Measurements from ENCODE around the gene ANKRD33B.

Gene ANKRD33B

GRCh38 chr5:10648806-10649665 is 85.2 kb downstream of the ANKRD33B start:
- Mint-ChIP-seq H3K4me3 (no peak overlapping the region), H3K4me1 (peaks cover 18% of the 10 kb centered on the region), H3K9me3 (no peaks in the 10 kb centered on the region), H3K36me3 (no peaks in the 10 kb centered on the region), H3K27ac (no peak overlapping the region)
- DNase-seq (ENCODE audit: low spot score in 2 of 2), result no peak
- ATAC-seq, result no peak

- H3K9me3 Mint-ChIP-seq, result no peaks in the 10 kb centered on the region
- peaks cover 10% of the 10 kb centered on the region for H3K4me1 Mint-ChIP-seq
- no peak overlapping the region for H3K4me3 Mint-ChIP-seq
- DNase-seq (ENCODE audit: low spot score in 2 of 2), result no peak
- H3K27ac Mint-ChIP-seq, result no peak overlapping the region
- no peak for ATAC-seq
- H3K36me3 Mint-ChIP-seq, result no peaks in the 10 kb centered on the region
These were observed 86.0 kb downstream of the ANKRD33B start for GRCh38 chr5:10649666-10650380.

GRCh38 chr5:10652151-10652550 is 88.3 kb downstream of the ANKRD33B start:
- no peak for DNase-seq (ENCODE audit: low spot score in 2 of 2)
- ATAC-seq, result no peak
- no peak overlapping the region for H3K27ac Mint-ChIP-seq
- H3K36me3 Mint-ChIP-seq, result no peaks in the 10 kb centered on the region
- H3K9me3 Mint-ChIP-seq, result no peaks in the 10 kb centered on the region
- no peak overlapping the region for H3K4me3 Mint-ChIP-seq
- no peaks in the 10 kb centered on the region for H3K4me1 Mint-ChIP-seq

- Mint-ChIP-seq H3K4me3 (no peak overlapping the region), H3K4me1 (no peaks in the 10 kb centered on the region), H3K36me3 (no peaks in the 10 kb centered on the region), H3K27ac (peak overlapping the region; percentile 11), H3K9me3 (no peaks in the 10 kb centered on the region)
- ATAC-seq, result no peak
- no peak for DNase-seq (ENCODE audit: low spot score in 2 of 2)
These were observed 88.7 kb downstream of the ANKRD33B start for GRCh38 chr5:10652606-10653005.

- no peaks in the 10 kb centered on the region for H3K9me3 Mint-ChIP-seq
- H3K36me3 Mint-ChIP-seq, result no peaks in the 10 kb centered on the region
- DNase-seq (ENCODE audit: low spot score in 2 of 2), result no peak
- no peak overlapping the region for H3K4me3 Mint-ChIP-seq
- no peaks in the 10 kb centered on the region for H3K4me1 Mint-ChIP-seq
- peak overlapping the region; percentile 11 for H3K27ac Mint-ChIP-seq
- ATAC-seq, result no peak
These were observed 89.2 kb downstream of the ANKRD33B start for GRCh38 chr5:10653043-10653442.

GRCh38 chr5:10653751-10654400 is 90.0 kb downstream of the ANKRD33B start:
- Mint-ChIP-seq H3K4me1 (no peaks in the 10 kb centered on the region), H3K27ac (peak overlapping the region; percentile 11), H3K9me3 (no peaks in the 10 kb centered on the region), H3K4me3 (no peak overlapping the region), H3K36me3 (no peaks in the 10 kb centered on the region)
- no peak for ATAC-seq
- no peak for DNase-seq (ENCODE audit: low spot score in 2 of 2)

- no peak overlapping the region for H3K27ac Mint-ChIP-seq
These were observed 90.7 kb downstream of the ANKRD33B start for GRCh38 chr5:10654566-10654965.

GRCh38 chr5:10655161-10655971 is 91.5 kb downstream of the ANKRD33B start:
- Mint-ChIP-seq H3K36me3 (no peaks in the 10 kb centered on the region), H3K4me3 (no peak overlapping the region), H3K9me3 (no peaks in the 10 kb centered on the region), H3K27ac (no peak overlapping the region), H3K4me1 (no peaks in the 10 kb centered on the region)
- peak; percentile 43 for ATAC-seq
- DNase-seq (ENCODE audit: low spot score in 2 of 2), result no peak

More at GRCh38 chr5:10654566-10654965, 90.7 kb downstream of the ANKRD33B start:
- Mint-ChIP-seq H3K4me1 (no peaks in the 10 kb centered on the region), H3K36me3 (no peaks in the 10 kb centered on the region), H3K9me3 (no peaks in the 10 kb centered on the region), H3K4me3 (no peak overlapping the region)
- ATAC-seq (no peak), DNase-seq (ENCODE audit: low spot score in 2 of 2) (no peak)

GRCh38 chr5:10655972-10656830 is 92.3 kb downstream of the ANKRD33B start:
- ATAC-seq (no peak), DNase-seq (ENCODE audit: low spot score in 2 of 2) (no peak)
- H3K4me1 Mint-ChIP-seq, result no peaks in the 10 kb centered on the region
- no peaks in the 10 kb centered on the region for H3K9me3 Mint-ChIP-seq
- H3K27ac Mint-ChIP-seq, result no peak overlapping the region
- no peaks in the 10 kb centered on the region for H3K36me3 Mint-ChIP-seq
- H3K4me3 Mint-ChIP-seq, result no peak overlapping the region

- no peak overlapping the region for H3K4me3 Mint-ChIP-seq
- no peak for ATAC-seq
These were observed 94.4 kb downstream of the ANKRD33B start for GRCh38 chr5:10658265-10658664.

GRCh38 chr5:10660135-10660534 is 96.3 kb downstream of the ANKRD33B start:
- H3K4me1 Mint-ChIP-seq, result no peaks in the 10 kb centered on the region
- no peaks in the 10 kb centered on the region for H3K36me3 Mint-ChIP-seq
- H3K9me3 Mint-ChIP-seq, result no peaks in the 10 kb centered on the region
- DNase-seq (ENCODE audit: low spot score in 2 of 2) (no peak), ATAC-seq (no peak)
- no peak overlapping the region for H3K4me3 Mint-ChIP-seq
- H3K27ac Mint-ChIP-seq, result no peak overlapping the region

More at GRCh38 chr5:10658265-10658664, 94.4 kb downstream of the ANKRD33B start:
- Mint-ChIP-seq H3K36me3 (no peaks in the 10 kb centered on the region), H3K9me3 (no peaks in the 10 kb centered on the region), H3K27ac (no peak overlapping the region), H3K4me1 (no peaks in the 10 kb centered on the region)
- no peak for DNase-seq (ENCODE audit: low spot score in 2 of 2)

GRCh38 chr5:10660720-10661387 is 97.0 kb downstream of the ANKRD33B start:
- DNase-seq (ENCODE audit: low spot score in 2 of 2) (no peak), ATAC-seq (peak; percentile 23)
- H3K4me1 Mint-ChIP-seq, result no peaks in the 10 kb centered on the region
- H3K9me3 Mint-ChIP-seq, result no peaks in the 10 kb centered on the region
- no peak overlapping the region for H3K4me3 Mint-ChIP-seq
- no peak overlapping the region for H3K27ac Mint-ChIP-seq
- H3K36me3 Mint-ChIP-seq, result no peaks in the 10 kb centered on the region

- DNase-seq (ENCODE audit: low spot score in 2 of 2) (no peak), ATAC-seq (no peak)
- H3K36me3 Mint-ChIP-seq, result no peaks in the 10 kb centered on the region
- no peaks in the 10 kb centered on the region for H3K4me1 Mint-ChIP-seq
- no peak overlapping the region for H3K27ac Mint-ChIP-seq
- H3K9me3 Mint-ChIP-seq, result no peaks in the 10 kb centered on the region
- no peak overlapping the region for H3K4me3 Mint-ChIP-seq
These were observed 97.5 kb downstream of the ANKRD33B start for GRCh38 chr5:10661401-10661800.

- H3K27ac Mint-ChIP-seq, result peak overlapping the region; percentile 9
- ATAC-seq (no peak), DNase-seq (ENCODE audit: low spot score in 2 of 2) (no peak)
- no peak overlapping the region for H3K4me3 Mint-ChIP-seq
- H3K4me1 Mint-ChIP-seq, result no peaks in the 10 kb centered on the region
- no peaks in the 10 kb centered on the region for H3K9me3 Mint-ChIP-seq
- H3K36me3 Mint-ChIP-seq, result no peaks in the 10 kb centered on the region
These were observed 98.2 kb downstream of the ANKRD33B start for GRCh38 chr5:10662083-10662482.

Data from stimulated activated effector memory CD8-positive, alpha-beta T cell treated with anti-CD3 and anti-CD28 coated beads, Interleukin-12 subunit alpha, Interleukin-12 subunit beta, amount 100 ng/mL, for 72 hours (primary cell).